NCI-H345 treated with DMSO at 0.1 percent for 48 hours (cell line): ENCODE data around the gene TELO2.
A peak's percentile ranks its signal among the peaks of the same experiment; 100 is the strongest.

ENCODE experiments used
- DNase-seq: peaks from one replicate; lab custom pipeline; 2025; ENCODE audit not compliant: unreplicated experiment; lab: John Stamatoyannopoulos, UW

The TELO2 gene

DNA sequence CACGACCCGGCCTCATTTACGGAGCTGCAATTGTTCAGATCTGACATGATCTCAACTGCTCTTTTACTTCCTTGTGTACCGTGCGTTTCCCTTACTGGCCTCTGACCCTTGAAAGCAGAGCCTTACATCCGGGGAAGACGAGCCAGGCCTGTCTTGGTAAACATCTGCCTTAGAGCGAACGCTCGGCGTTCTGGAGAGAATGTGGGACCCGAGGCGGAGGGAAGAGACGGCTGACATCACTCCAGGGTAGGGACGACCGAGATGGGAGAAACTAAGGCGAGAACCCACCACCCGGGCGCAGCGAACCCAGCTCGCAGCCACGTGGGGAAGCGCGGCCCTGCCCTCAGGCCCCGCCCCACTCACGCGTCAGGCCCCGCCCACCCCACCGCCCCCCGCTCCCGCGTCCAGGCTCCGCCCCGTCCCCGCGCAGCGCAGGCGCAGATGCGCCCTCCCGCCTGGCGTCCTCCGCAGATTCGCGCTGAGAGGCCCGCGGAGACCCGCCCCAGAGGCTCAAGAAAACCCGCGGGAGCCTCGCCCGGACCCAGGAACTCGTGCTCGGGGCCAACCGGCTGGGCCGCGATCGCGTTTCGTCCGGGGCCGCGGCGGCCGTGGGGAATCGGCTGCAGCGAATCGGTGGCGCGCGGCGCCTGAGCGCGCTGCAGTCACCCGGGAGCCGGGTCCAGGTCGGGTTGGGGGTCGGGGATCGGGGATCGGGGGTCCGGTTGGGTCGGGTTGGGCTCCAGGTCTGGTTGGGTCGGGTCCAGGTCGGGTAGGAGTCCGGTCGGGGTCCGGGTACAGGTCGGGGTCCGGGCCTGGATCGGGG lies at the start of gene TELO2:
TELO2 (plus strand) TSS at position 438 of the 823 bp plus-strand sequence. CDS start 922 bp downstream, outside the sequence.
- peak; percentile 61 for DNase-seq

DNA sequence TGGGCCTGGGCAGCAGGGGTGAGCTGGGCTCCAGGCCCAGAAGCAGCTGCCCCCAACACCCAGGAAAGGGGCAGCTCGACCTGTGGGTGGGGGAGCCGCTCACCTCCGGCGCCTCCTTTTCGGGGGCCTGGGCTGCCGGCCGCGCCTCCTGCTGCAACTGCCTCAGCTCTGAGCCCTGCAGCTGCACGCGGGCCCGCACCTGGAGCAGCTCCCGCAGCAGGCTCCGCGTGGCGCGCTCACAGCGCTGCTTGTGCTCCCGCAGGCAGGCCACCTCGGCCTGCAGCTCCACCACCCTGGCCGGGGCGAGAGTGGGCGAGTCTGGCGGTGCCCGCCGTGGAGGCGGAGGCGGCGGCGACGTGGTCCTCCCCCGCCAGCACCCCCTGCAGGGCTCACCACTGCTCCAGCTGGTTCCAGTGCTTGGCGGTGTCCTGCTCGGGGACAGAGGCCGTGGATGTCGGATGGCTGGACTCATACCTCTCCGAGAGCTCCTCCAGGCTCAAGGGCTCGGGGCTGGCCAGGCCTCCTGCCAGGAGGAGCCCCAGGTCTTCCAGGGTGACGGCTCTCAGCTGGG lies 49.7 kb upstream of the TELO2 start:
- DNase-seq, result no peak

DNA sequence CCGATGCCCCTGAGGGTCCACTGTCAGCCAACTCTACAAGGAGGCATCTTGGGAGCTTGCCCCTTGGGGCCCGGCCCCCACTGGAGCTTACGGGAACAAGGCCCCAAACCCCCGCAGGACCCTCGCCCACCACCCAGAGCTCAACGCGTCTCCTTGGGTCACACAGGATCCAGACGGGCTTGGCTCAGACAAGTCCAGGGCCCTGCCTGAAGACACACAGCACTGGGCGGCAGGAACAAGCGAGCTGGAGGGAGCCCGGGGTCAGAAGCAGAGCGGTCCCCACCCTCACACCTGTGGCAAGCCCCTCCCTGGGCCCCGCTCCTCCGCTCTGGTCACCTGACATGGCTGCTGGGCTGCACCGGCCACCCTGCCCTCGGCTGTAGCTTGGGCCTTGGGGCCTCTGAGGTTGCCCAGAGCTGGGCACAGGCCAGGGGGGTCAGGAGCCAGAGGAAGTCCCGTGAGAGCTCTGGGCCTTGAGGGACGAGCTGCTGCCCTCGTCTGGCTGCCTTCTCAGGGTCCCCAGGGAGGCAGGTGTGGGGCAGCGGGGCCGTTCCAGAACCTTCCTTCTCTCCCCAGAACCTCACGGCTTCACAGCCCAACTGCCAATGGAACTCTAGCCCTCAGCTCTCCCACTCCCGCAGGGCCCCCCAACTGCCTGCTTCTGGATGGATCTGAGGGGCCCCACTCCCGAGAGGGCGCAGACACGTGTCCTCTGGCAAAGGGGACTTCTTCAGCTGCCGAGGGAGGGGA lies 49.0 kb upstream of the TELO2 start, which contains the start of gene CCDC154:
CCDC154 (minus strand) TSS at position 577 of the 750 bp plus-strand sequence; CDS start at position 343, 234 bp downstream.
- DNase-seq, result no peak

DNA sequence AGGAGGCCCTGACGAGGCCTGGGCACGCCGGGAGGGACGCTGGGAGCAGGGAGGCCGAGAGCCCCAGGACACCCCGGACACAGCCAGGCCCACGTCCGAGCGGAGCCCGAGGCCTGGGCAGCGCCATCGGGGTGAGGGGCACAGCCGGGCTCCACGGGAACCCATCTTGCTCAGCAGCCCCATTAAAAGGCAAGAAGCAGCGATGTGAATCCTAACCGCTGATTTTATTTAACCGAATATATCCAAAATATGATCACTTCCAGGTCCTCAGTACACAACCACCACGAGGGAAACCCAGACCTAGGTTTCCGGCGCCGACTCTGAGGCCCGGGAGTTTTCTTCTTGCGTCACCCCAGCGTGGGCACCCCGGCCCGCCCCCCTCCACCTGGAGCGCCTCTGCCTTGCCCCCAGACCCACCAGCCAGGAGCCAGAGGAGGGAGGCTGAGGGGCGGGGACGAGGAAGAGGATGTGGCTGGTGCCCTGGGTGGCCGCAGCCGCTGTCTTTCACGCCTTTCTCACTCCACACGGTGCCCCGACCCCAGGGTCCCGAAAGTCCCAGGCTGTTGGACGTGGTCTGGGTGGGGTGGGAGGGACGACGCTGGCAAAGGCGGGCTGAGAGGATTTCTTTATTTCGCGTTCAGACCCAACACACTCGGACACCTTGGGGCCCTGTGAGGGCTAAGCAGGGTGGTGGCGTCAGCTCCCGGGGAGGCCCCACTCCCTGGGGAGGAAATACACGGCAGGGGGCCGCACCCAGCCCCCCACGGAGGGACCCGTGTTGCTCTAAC lies 48.2 kb upstream of the TELO2 start:
- DNase-seq, result no peak

DNA sequence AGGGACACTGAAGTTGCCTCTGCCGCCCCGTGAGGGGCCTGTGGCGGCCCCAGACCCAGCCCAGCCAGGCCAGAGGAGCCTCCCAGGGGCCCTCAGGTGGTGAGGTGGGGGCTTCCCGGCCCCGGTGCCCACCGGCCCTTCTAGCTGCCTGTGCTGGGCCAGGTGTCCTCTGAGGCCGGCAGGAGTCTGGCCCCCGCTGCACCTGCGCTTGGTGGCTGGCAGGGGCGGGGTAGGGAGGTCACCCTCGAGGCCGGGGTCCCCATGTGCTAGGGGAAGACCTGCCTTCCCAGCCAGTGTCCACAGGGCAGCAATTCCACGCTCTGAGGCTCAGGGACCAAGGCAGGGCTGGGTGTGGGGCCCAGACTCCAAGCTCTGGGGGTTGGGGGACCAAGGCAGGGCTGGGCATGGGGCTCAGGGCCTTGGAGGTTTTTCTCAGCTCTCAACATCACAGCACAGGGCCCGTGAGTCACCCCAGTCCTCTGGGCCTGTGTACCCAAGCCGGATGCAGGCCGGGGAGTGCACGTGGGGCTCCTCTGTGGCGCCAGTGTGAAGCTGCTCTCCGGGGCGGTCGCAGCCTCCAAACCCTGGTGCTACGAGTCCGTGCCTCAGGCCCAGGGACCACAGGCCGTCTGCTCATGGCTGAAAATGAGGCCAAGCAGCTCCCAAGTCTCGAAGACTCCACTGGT lies 47.5 kb upstream of the TELO2 start:
- DNase-seq, result no peak

DNA sequence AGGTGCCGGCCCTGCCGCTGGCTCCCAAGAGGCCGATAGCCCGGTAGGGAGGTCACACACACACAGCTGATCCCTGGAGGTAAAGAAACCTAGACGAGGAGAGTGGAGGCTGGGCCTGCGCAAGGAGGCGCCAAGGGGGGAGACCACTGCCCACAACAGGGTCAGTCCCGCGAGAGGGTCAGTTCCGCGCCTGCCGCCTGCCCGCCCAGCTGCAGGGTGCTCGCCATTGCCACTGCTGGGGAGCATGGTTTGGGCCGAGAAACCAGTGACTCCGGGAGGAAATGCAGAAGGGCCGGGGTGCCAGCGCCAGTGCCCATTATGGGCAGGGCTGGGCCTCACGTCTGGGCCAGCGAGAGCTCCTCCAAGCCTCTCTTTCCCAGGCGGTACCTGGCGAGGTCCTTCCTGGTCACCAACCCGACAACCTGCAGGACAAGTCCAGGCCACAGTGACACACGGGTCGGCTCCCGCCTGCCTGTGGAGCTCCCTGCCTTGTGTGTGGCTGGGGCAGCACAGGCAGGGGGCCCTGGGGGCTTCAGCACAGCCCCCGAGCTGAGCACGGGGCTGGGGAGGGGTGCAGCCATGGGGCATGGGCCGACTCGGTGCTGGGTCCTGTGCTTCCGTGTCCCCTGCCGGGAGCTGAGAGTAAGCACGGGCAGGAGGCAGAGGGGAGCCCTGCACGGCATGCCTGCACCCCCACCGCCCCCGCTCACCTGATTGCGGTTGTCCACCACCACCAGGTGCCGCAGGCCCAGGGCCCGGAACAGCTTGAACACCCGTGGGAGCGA lies 46.7 kb upstream of the TELO2 start:
- DNase-seq, result no peak

DNA sequence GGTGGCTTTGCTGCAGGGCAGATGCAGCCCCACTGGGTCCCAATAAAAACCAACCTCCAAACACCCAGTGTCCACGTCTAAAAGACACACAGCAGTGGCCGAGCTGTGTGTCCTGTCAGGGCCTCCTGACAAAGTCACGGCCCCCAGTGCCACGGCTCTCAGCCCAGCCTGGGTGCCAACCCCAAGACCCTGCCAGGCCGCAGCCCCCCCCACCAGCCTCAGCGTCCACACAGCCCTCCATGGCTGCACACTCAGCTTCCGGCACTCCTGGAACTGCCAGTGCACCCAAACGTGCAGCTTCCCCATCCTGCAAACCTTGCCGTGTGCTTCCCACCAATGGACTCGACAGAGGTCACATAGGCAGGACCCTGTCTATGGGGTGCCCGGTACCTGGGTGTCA lies 45.2 kb upstream of the TELO2 start:
- no peak for DNase-seq

DNA sequence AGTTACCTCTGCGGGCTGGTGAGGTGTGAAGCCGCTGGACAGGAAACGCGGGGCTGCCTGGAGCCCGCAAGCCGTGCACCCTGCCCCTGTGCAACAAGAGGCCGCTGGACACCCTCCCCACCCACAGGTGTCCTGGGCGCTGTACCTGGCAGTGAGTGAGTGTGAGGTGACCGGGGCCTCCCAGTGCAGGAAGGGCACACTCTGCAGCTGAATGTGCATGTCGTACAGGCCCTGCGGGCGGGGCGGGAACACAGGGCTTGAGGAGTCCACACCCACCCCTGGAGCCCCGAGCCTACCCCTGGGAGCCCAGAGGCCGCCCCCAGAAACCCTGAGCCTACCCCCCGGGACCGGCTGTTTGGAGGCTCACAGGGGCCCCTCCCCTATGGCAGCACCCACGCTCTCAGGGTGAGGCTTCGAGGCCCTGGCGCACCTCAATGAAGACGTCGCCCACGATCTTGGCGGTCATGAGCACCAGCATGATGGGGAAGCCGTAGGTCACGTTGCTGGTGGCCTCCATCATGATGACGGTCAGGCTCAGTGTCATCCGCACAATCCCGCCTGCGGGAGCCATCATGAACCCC lies 44.5 kb upstream of the TELO2 start:
- no peak for DNase-seq

DNA sequence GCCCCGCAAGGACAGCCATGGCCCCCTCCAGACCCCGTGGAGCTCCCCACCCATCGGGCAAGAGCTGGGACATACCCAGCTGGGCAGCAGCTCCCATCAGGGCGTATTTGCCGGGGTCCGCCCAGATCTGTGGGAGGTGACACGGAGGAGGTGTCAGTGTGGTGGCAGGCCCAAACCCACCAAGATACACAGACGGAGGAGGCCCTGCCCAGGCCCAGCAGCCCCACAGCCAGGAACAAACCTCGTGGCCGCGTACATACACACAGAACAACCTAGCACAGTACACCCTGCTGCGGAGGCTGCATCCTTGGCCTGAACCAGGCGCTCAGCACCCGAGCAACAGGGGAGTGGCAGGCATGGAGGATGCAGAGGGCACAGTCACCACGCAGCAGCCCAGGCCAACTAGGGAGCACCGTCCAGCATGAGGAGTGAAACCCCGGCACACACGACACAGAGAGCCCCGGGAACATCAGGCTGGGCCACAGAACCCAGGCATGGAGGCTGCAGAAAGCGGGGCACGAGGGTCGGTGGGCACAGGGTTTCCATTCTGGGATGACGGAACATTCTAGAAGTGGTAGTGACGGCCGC lies 43.9 kb upstream of the TELO2 start:
- no peak for DNase-seq

DNA sequence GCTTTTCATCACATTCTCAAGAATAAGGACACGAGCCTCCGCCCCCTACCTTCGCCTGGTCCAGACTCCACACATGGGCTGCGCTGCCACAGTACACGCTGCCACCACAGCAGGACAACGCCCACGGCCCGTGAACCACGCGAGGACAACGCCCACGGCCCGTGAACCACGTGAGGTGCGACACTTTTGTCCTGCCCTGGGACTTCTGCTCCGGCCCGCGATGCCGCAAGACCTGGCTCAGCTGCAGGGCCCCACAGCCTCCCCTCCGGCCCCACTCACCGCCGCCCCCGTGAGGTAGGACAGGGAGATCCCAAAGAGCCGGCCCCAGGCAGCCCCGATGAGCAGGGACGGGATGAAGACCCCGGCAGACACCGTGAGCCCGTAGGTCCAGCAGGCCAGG lies 42.9 kb upstream of the TELO2 start:
- DNase-seq, result no peak

DNA sequence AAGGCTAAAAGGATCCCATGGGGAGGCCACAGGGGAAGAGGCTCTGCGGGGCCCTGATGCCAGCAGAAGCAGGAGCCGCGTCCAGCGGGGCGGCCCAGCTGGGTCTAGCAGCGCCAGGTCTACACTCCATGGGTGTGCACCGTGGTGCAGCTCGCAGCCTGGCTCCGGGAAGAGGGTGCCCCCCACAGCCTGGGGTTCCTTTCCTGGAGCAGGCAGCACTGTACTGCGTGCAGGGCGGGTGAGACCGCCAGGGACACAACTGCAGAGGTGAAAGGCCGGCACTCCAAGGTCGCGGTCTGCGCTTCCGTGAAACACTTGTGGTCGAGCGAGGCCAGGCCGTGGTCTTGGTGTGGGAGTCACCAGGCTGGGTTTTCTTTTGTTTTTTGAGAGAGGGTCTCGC lies 42.3 kb upstream of the TELO2 start:
- DNase-seq, result no peak

DNA sequence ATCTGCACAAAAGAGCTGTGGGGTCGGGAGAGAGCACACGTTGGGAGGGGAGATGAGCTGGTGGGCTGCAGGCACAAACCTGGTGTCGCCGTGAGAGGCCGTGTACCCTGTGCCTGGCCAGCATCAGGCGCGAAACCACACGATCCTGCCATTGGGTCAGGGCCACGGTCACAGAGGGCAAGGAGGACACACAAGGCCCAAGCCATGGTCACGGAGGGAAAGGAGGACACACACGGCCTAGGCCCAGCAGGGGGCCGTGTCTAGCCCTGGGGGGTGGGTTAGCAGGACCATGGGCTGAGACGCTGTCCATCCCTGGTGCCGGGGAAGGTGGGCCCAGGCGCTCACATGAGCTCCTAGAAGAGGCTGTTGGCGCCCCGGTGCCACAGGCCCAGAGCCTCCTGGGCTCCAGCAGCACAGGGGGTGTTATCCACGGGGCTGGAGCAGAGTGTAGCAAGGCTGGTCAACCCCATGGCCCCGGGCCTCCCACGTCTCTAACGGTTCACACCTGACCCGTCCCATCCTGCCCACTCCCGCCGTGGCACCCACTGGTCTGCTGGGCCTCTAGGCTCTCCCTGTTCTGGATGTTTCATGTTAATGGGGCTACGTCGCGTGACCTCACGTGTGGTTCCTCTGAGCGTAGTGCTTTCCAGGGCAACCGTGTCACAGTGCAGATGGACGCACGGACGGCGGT lies 41.3 kb upstream of the TELO2 start:
- DNase-seq, result no peak

DNA sequence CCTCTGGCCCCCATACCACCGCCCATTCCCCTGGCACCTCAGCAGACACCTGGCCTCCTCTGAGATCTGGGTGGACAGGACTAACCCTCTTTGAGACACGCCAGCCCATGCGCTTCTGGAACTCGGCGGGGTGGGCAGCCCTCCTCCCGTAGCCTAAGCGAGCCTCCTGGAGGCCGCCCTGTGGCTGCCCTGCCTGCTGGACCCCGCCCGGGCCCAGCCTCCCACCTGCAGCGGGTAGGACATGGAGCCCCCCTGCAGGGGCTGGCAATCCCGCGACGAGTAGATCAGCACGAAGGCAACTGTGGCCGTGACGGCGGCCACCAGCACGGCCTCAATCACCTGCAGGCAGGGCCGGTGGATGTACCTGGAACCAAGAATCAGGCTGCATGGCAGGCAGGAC lies 40.6 kb upstream of the TELO2 start:
- no peak for DNase-seq

DNA sequence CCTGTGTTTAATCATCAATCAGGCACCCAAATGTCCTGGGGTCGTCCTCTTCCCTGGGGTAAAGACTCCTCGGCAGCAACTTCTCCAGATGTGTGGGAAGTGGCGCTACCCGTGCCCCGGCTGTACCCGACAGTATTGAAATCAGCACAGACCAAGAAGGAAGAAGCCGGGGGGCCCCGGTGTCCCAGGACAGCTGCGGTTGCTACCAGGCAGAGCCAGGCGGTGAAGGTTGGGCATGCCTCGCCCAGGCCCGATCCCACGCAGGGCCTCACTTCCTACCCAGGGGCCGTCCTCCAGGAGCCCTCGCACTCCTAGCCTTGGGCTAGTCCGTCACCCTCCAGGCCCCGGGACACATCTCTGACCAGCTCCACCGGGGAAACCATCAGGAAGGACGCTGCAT lies 39.8 kb upstream of the TELO2 start:
- DNase-seq, result no peak

DNA sequence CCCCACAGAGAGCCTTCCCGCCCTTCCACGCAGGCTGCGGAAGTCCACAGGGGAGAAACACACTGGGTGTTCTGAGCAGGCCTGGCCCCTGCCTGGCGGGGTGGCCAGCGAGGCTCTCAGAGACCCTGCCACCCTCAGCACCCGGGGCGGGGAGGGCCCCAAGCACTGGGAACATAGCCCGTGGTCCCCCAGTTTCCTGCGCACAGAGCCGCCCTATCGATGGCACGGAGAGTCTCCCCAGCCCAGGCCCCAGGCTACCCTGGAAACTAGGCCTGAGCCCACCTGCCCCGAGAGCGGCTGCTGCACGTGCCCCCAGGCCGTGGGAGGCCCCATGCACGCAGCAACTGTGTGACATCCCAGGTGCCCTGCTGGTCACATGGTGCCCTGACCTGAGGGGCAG lies 38.6 kb upstream of the TELO2 start:
- DNase-seq, result no peak

DNA sequence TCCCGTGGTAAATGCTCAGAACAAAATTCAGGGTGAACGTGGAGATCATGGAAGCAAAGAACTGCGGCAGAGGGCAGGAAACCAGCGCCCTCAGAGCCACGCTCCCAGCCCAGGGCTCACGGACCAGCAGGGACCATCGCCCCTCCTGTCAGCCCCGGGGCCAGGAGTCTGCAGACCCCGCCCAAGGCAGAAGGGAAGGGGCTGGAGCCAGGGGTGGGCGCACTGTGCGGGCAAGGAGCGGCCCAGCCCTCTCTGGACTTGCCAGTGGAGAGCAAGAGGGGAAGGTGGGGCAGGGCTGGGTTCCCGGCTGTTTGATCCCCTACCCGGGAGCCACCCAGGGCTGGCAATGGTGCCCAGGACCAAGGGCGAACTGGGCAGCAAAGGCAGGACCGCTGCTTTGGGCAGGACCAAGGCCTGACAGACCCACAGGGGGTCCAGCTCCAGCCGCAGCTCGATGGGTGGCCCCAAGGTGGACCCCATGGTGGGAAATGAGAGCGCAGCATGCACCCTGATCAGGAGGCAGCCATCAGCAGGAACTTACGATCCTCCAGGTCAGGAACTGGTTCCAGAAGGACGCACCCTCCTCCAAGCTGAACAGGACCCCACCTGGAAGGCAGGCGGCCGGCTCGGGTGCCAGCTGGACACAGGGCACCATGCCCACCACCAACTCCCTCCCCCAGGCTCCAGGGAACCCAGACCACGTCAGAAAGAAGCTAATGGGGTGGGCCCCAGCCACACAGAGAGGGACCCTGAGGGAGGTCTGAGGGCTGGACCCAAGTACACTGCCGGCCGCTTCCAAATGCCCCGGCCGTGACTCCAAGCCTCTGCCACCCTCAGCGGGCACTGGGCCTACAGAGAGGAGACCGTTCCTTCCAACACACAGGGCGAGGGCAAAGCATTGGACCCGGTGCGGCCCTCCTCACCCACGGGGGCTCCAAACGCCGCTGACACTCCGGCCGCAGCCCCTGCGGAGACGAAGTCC lies 37.7 kb upstream of the TELO2 start:
- no peak for DNase-seq

DNA sequence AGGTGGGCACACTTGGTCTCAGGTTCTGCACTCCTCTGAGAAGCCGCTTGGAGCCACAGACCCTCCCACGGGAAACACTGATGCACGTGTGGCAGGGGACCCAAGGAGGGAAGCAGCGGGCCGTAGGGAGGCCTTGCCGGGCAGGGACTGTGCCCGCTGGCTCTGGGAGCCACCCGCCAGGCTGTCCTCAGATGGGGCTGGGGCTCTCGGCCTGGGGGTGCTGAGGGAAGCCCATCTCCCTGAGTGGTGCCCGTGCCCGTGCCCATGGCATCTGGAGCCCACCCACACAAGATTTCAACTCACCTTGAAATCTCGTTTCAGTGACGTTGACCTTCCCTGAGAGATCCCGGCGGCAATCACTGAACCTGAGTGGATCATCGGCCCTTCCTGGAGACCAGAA lies 36.2 kb upstream of the TELO2 start:
- DNase-seq, result no peak
